K562 (cell line): ENCODE measurements around the gene TBC1D3B. TPM values are rescaled to one million over a fixed set of nuclear protein-coding genes. Genes with fewer than 3 reads are reported as not detected.
"Not testable (repeated sequence)": the region's sequence is repeated elsewhere in the genome, so short reads cannot be mapped to it uniquely, and the experiment has no call there.

Experiments used
- ATAC-seq: fragments of 200-7000 bp; cut with Tn5 transposase; 3 replicates; pipeline ENCODE4 v1.9.1; 2020; ENCODE audit warnings: moderate library complexity
- BruUV-seq: library from RNA; stranded (reverse); fragments of 400-500 nt; replicated peaks from 2 replicates; lab custom pipeline; 2021; lab: Mats Ljungman, UMichigan
- CTCF ChIA-PET: fragments of 300-600 bp; formaldehyde crosslinking; extraction: SDS; loops from one replicate; lab custom pipeline; 2021; ENCODE audit warnings: low intra/inter-chr PET ratio; lab: Yijun Ruan, JAX
- POLR2A ChIA-PET: fragments of 300-600, 350-650 bp; sonication (Branson Sonifier 250); formaldehyde crosslinking; extraction: SDS; loops from one replicate; lab custom pipeline; 2021; ENCODE audit warnings: antibody characterized with exemption, inconsistent platforms; lab: Yijun Ruan, JAX
- DNase-seq, 4 experiments: peaks; one replicate each; pipeline versions ENCODE4 v3.0.0 to v3.0.0-alpha.2; 2011 to 2018; ENCODE audit warnings: low spot score in 3 of 4, mixed read lengths in 3 of 4; ENCODE audit errors: extremely low read depth in 1 of 4
- FAIRE-seq: peaks from 2 replicates; lab custom pipeline; 2011; peaks lifted over from hg19 to GRCh38; lab: Jason Lieb, UNC
- H2AFZ ChIP-seq: 2 replicates; pipeline ENCODE4 v1.6.0; 2011; ENCODE audit warnings: low read depth, low read length, control low read depth, inconsistent platforms
- H3K27ac ChIP-seq: fragments of 200-600 bp; 3 replicates; pipeline ENCODE4 v1.8.0; 2011; ENCODE audit warnings: low read depth, mild to moderate bottlenecking, control low read depth, inconsistent platforms, low read length, moderate library complexity, mixed read lengths; ENCODE audit errors: extremely low read depth
- H3K27me3 ChIP-seq, 2 experiments: fragments of 300-600 bp in 1 of 2; 2 replicates in 1 of 2; 3 replicates in 1 of 2; pipeline versions ENCODE4 v1.6.0 to v1.8.0; 2011; ENCODE audit warnings: inconsistent platforms in 2 of 2, low read length in 2 of 2, mild to moderate bottlenecking in 1 of 2, mixed read lengths in 1 of 2, moderate library complexity in 1 of 2; ENCODE audit not compliant: control insufficient read depth in 2 of 2, insufficient read depth in 2 of 2
- H3K36me3 ChIP-seq: fragments of 300-600 bp; 3 replicates; pipeline ENCODE4 v1.8.0; 2011; ENCODE audit warnings: mild to moderate bottlenecking, low read length, inconsistent platforms; ENCODE audit not compliant: control insufficient read depth, insufficient read depth
- H3K4me1 ChIP-seq, 2 experiments: fragments of 200-600 bp in 1 of 2; replicated peaks in 1 of 2; 2 replicates in 1 of 2; 3 replicates in 1 of 2; pipeline versions ENCODE4 v1.5.1 to v1.8.0; 2011; ENCODE audit warnings: inconsistent platforms in 2 of 2, low read length in 2 of 2, mild to moderate bottlenecking in 1 of 2, mixed read lengths in 1 of 2, moderate library complexity in 1 of 2; ENCODE audit not compliant: control insufficient read depth in 2 of 2, insufficient read depth in 2 of 2
- H3K4me2 ChIP-seq: 2 replicates; pipeline ENCODE4 v1.6.1; 2011; ENCODE audit warnings: low read length, control low read depth, inconsistent platforms, mixed read lengths; ENCODE audit not compliant: insufficient read depth
- H3K4me3 ChIP-seq: fragments of 200-600 bp; sonication (generic), shearing (Covaris generic); 2 replicates; pipeline ENCODE4 v1.5.1; 2016; ENCODE audit warnings: control low read depth, inconsistent platforms
- H3K79me2 ChIP-seq: fragments of 200-600 bp; 3 replicates; pipeline ENCODE4 v1.8.0; 2011; ENCODE audit warnings: low read length, inconsistent platforms; ENCODE audit not compliant: control insufficient read depth, insufficient read depth
- H3K9ac ChIP-seq, 2 experiments: 2 replicates each; pipeline versions ENCODE4 v1.6.0 to v1.6.1; 2011; ENCODE audit warnings: low read depth in 2 of 2, low read length in 2 of 2, control low read depth in 1 of 2, inconsistent platforms in 1 of 2, mild to moderate bottlenecking in 1 of 2, mixed read lengths in 1 of 2; ENCODE audit not compliant: insufficient read depth in 1 of 2
- H3K9me1 ChIP-seq: one replicate; pipeline ENCODE4 v1.6.0; 2011; ENCODE audit warnings: inconsistent platforms, mild to moderate bottlenecking, low read length, moderate library complexity; ENCODE audit not compliant: control insufficient read depth, insufficient read depth
- H3K9me3 ChIP-seq: replicated peaks from 2 replicates; pipeline ENCODE4 v1.5.1; 2011; ENCODE audit warnings: low read depth, low read length, inconsistent platforms; ENCODE audit not compliant: control insufficient read depth, insufficient read depth
- H4K20me1 ChIP-seq: replicated peaks from 2 replicates; pipeline ENCODE4 v1.6.1; 2011; ENCODE audit warnings: low read length, inconsistent platforms, mixed read lengths; ENCODE audit not compliant: control insufficient read depth, insufficient read depth
- WGBS: fragments of 100-300 bp; shearing (Covaris generic); methylation state at CpG from one replicate; pipeline ENCODE4 v1.1.6; 2016; ENCODE audit warnings: low coverage, mixed read lengths; ENCODE audit not compliant: insufficient coverage; ENCODE audit errors: missing lambda C conversion rate; 5-methylcytosine and 5-hydroxymethylcytosine counted together
- in situ Hi-C: fragments of 300-500 bp; cut with MboI; formaldehyde crosslinking; loops from 4 replicates; pipeline ENCODE4 v1.15.0; 2018; ENCODE audit warnings: inconsistent platforms, mixed read lengths
- intact Hi-C: fragments of 100-400 bp; cut with micrococcal nuclease; formaldehyde crosslinking; loops from 2 replicates; pipeline ENCODE4 v1.14.2; 2022
- polyA plus RNA-seq, 8 experiments: library from polyadenylated mRNA; depleted of rRNA in 4 of 8; stranded (reverse) in 5 of 8; unstranded in 3 of 8; fragments of >200 nt; fragmentation: Nextera tagmentation in 2 of 8; fragmentation: Illumina TruSeq in 1 of 8; extraction: Ambion mirVana in 2 of 8; extraction: Trizol in 1 of 8; gene quantifications; 2 replicates each; pipeline versions ENCODE4 v1.2.1 to v1.2.3, GENCODE V29; 2011 to 2014; ENCODE audit warnings: inconsistent platforms in 1 of 8, missing spikeins in 1 of 8
- total RNA-seq, 7 experiments: library from RNA; depleted of rRNA in 6 of 7; stranded (reverse); fragments of >200 nt in 6 of 7; fragmentation: Illumina TruSeq in 2 of 7; extraction: Trizol in 2 of 7; gene quantifications; 2 replicates each; pipeline versions ENCODE4 v1.2.1 to v1.2.3, GENCODE V29; 2011 to 2021; ENCODE audit warnings: low replicate concordance in 1 of 7

TBC1D3B gene
- total and polyA plus RNA-seq, 9 of the 15 experiments (the other 6 are each of a cell fraction or from before 2014, with no cell fraction given) = 0.29 to 0.60 TPM; not detected in 7

GRCh38 chr17:36220737-36221580 is 44.5 kb upstream of the TBC1D3B start:
- H3K79me2 ChIP-seq, DNase-seq, ATAC-seq, intact Hi-C loops, H3K9me1 ChIP-seq, H3K4me3 ChIP-seq, H2AFZ ChIP-seq, BruUV-seq, H3K27ac ChIP-seq, FAIRE-seq, H3K27me3 ChIP-seq, H3K9me3 ChIP-seq, CTCF ChIA-PET, H3K9ac ChIP-seq, H4K20me1 ChIP-seq, H3K36me3 ChIP-seq, H3K4me2 ChIP-seq, POLR2A ChIA-PET, H3K4me1 ChIP-seq: not testable (repeated sequence)
- in situ Hi-C loops = loop anchor here (25.0 kb wide), 2 partner anchors 141 to 1941 kb away; no protein-coding TSS in a partner anchor
- WGBS = 0% methylated on average over 3 of the region's 3 CpGs

- in situ Hi-C loops = loop anchor here (25.0 kb wide), 2 partner anchors 143 to 1943 kb away; no protein-coding TSS in a partner anchor
- H3K4me1 ChIP-seq, CTCF ChIA-PET, H3K79me2 ChIP-seq, FAIRE-seq, POLR2A ChIA-PET, intact Hi-C loops, ATAC-seq, H3K4me2 ChIP-seq, H3K9me1 ChIP-seq, BruUV-seq, DNase-seq, H2AFZ ChIP-seq, H3K4me3 ChIP-seq, H3K9ac ChIP-seq, H4K20me1 ChIP-seq, H3K27me3 ChIP-seq, H3K36me3 ChIP-seq, H3K9me3 ChIP-seq, H3K27ac ChIP-seq: not testable (repeated sequence)
- WGBS = 0% methylated on average over 1 of the region's 1 CpG
Observed at GRCh38 chr17:36219556-36219955, 43.1 kb upstream of the TBC1D3B start.
